RCC 7860 (cell line): ENCODE measurements around the gene AMELX.
A peak's percentile ranks its signal among the peaks of the same experiment; 100 is the strongest.

Source experiments
- DNase-seq: peaks from one replicate; pipeline ENCODE4 v3.0.0-alpha.2; 2015; ENCODE audit warnings: low spot score
- FAIRE-seq: peaks from 2 replicates; lab custom pipeline; 2012; peaks lifted over from hg19 to GRCh38; lab: Jason Lieb, UNC

AMELX gene

GRCh38 chrX:11293113-11293512 lies at the start of gene AMELX:
Gene AMELX, plus strand, starts transcription at chrX:11293413. Its CDS starts 1,376 bp downstream, at chrX:11294789.
- DNase-seq (no peak), FAIRE-seq (no peak)

GRCh38 chrX:11244636-11245035 lies 48.6 kb upstream of the AMELX start:
- no peak for DNase-seq
- FAIRE-seq, result no peak

GRCh38 chrX:11254417-11255109 lies 38.6 kb upstream of the AMELX start:
- DNase-seq (no peak), FAIRE-seq (no peak)

- DNase-seq (no peak), FAIRE-seq (no peak)
Measured at GRCh38 chrX:11257290-11257689, 35.9 kb upstream of the AMELX start.

- FAIRE-seq (no peak), DNase-seq (no peak)
Measured at GRCh38 chrX:11257711-11258110, 35.5 kb upstream of the AMELX start.

- DNase-seq, result no peak
- no peak for FAIRE-seq
Measured at GRCh38 chrX:11259437-11259836, 33.8 kb upstream of the AMELX start.

GRCh38 chrX:11261260-11261659 lies 32.0 kb upstream of the AMELX start:
- peak; percentile 20 for DNase-seq
- peak; percentile 79 for FAIRE-seq

- FAIRE-seq, result no peak
- no peak for DNase-seq
Measured at GRCh38 chrX:11264925-11265324, 28.3 kb upstream of the AMELX start.

GRCh38 chrX:11265352-11265751 lies 27.9 kb upstream of the AMELX start:
- FAIRE-seq (no peak), DNase-seq (no peak)

- no peak for DNase-seq
Measured at GRCh38 chrX:11266573-11267003, 26.6 kb upstream of the AMELX start.

GRCh38 chrX:11267425-11267824 lies 25.8 kb upstream of the AMELX start:
- FAIRE-seq, result peak; percentile 97
- peak; percentile 62 for DNase-seq

More at GRCh38 chrX:11266573-11267003, 26.6 kb upstream of the AMELX start:
- FAIRE-seq, result no peak

GRCh38 chrX:11269006-11269405 lies 24.2 kb upstream of the AMELX start:
- FAIRE-seq, result no peak
- DNase-seq, result no peak

- FAIRE-seq, result no peak
- no peak for DNase-seq
Measured at GRCh38 chrX:11269996-11270395, 23.2 kb upstream of the AMELX start.

GRCh38 chrX:11272290-11272689 lies 20.9 kb upstream of the AMELX start:
- DNase-seq (no peak), FAIRE-seq (no peak)

- DNase-seq (no peak), FAIRE-seq (no peak)
Measured at GRCh38 chrX:11272863-11273262, 20.4 kb upstream of the AMELX start.

- DNase-seq, result no peak
- FAIRE-seq, result peak; percentile 52
Measured at GRCh38 chrX:11273544-11273943, 19.7 kb upstream of the AMELX start.

- DNase-seq, result no peak
- no peak for FAIRE-seq
Measured at GRCh38 chrX:11282043-11282442, 11.2 kb upstream of the AMELX start.

GRCh38 chrX:11285651-11286050 lies 7.6 kb upstream of the AMELX start:
- FAIRE-seq, result no peak
- DNase-seq, result no peak

- DNase-seq, result no peak
- FAIRE-seq, result no peak
Measured at GRCh38 chrX:11287505-11287904, 5.7 kb upstream of the AMELX start.

GRCh38 chrX:11290416-11291102 lies 2.7 kb upstream of the AMELX start:
- FAIRE-seq, result no peak
- no peak for DNase-seq

- DNase-seq (no peak), FAIRE-seq (no peak)
Measured at GRCh38 chrX:11296051-11296450, 2.8 kb downstream of the AMELX start.

- FAIRE-seq, result no peak
Measured at GRCh38 chrX:11298600-11298999, 5.4 kb downstream of the AMELX start.

More at GRCh38 chrX:11298600-11298999, 5.4 kb downstream of the AMELX start:
- DNase-seq, result no peak
